Esophagus muscularis mucosa (tissue), 4 donors: Measurements from ENCODE around the gene CLASP1. TPM values are rescaled to one million over a fixed set of nuclear protein-coding genes. Genes with fewer than 3 reads are reported as not detected.
"Not testable (repeated sequence)": the region's sequence is repeated elsewhere in the genome, so short reads cannot be mapped to it uniquely, and the experiment has no call there.

Experiments used
- DNase-seq: peaks from one replicate; pipeline ENCODE4 v3.0.0-alpha.2; 2017; ENCODE audit errors: extremely low spot score
- H3K27ac ChIP-seq, 4 donors: fragments of 200-600 bp; sonication (generic); replicated peaks in 1 of 4; 1 replicate in 3 of 4; 2 replicates in 1 of 4; pipeline ENCODE4 v1.5.1; 2016 to 2019; ENCODE audit warnings: mild to moderate bottlenecking in 1 of 4
- H3K27me3 ChIP-seq, 4 donors: fragments of 200-600 bp; sonication (generic); one replicate each; pipeline versions ENCODE4 v1.5.1 to v1.6.0; 2016 to 2019
- H3K36me3 ChIP-seq, 4 donors: fragments of 200-600 bp; sonication (generic); one replicate each; pipeline ENCODE4 v1.5.1; 2016 to 2019
- H3K4me1 ChIP-seq, 4 donors: fragments of 200-600 bp; sonication (generic); one replicate each; pipeline ENCODE4 v1.5.1; 2016 to 2019
- H3K4me3 ChIP-seq, 4 donors: fragments of 200-600 bp; sonication (generic); 1 replicate in 2 of 4; 2 replicates in 2 of 4; pipeline ENCODE4 v1.5.1; 2016 to 2019; ENCODE audit warnings: mild to moderate bottlenecking in 4 of 4, moderate library complexity in 1 of 4
- H3K9me3 ChIP-seq, 4 donors: fragments of 200-600 bp; sonication (generic); 1 replicate in 3 of 4; 2 replicates in 1 of 4; pipeline ENCODE4 v1.5.1; 2016 to 2019
- EP300 ChIP-seq: sonication (generic); formaldehyde crosslinking; IDR thresholded peaks from one replicate; pipeline ENCODE4 v1.6.1; 2017; ENCODE audit warnings: antibody characterized with exemption
- POLR2A ChIP-seq: fragments of 450-650 bp; IDR thresholded peaks from one replicate; pipeline ENCODE4 v1.6.1; 2017; ENCODE audit warnings: antibody characterized with exemption, moderate library complexity, mild to moderate bottlenecking, low read depth
- POLR2AphosphoS5 ChIP-seq, 2 donors: sonication (generic); formaldehyde crosslinking; IDR thresholded peaks; one replicate each; pipeline ENCODE4 v1.6.1; 2017; ENCODE audit warnings: antibody characterized with exemption in 2 of 2
- WGBS: methylation state at CpG from one replicate; pipeline ENCODE4 v1.1.5; 2018; 5-methylcytosine and 5-hydroxymethylcytosine counted together
- intact Hi-C: fragments of 100-400 bp; cut with DNase I; formaldehyde crosslinking; loops from one replicate; pipeline ENCODE4 v1.15.1; 2023
- total RNA-seq, 4 donors: library from RNA; depleted of rRNA; stranded (reverse); fragments of >200 nt; gene quantifications; one replicate each; pipeline versions ENCODE4 v1.1.0 to v1.2.1, GENCODE V29; 2016
- TF ChIP-seq, protein P1 (sequence below), 3 experiments: fragments of 200-600 bp in 2 of 3; fragments of 450-650 bp in 1 of 3; sonication (generic) in 2 of 3; IDR thresholded peaks; one replicate each; pipeline ENCODE4 v1.5.1; 2017 to 2019; ENCODE audit warnings: antibody characterized with exemption in 3 of 3, mild to moderate bottlenecking in 2 of 3, moderate library complexity in 1 of 3

Gene CLASP1
- total RNA-seq, 4 donors from 2014 or later, result 62.6 to 78.6 (median 70.5) TPM

DNA sequence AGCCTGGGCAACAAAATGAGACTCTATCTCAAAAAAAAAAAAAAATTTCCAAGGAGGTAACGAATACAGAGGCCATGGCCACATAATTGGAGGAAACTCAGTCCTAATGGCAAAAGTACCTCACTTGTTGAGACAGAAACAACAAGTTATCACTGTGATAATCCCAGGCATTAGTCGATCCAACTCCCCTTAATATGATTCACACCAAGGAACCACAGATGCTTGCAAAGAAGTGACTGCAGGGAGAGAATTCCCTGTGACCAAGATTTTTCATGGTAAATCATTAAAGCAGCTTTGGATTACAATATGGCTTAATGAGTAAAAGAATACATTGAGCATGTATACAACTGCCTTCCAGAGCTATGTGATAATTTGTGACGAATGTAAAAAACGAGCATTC lies 199.0 kb downstream of the CLASP1 start:
- WGBS, result 76% methylated on average over 4 of the region's 4 CpGs
- no peak for TF ChIP-seq POLR2A
- TF ChIP-seq, protein P1, sequence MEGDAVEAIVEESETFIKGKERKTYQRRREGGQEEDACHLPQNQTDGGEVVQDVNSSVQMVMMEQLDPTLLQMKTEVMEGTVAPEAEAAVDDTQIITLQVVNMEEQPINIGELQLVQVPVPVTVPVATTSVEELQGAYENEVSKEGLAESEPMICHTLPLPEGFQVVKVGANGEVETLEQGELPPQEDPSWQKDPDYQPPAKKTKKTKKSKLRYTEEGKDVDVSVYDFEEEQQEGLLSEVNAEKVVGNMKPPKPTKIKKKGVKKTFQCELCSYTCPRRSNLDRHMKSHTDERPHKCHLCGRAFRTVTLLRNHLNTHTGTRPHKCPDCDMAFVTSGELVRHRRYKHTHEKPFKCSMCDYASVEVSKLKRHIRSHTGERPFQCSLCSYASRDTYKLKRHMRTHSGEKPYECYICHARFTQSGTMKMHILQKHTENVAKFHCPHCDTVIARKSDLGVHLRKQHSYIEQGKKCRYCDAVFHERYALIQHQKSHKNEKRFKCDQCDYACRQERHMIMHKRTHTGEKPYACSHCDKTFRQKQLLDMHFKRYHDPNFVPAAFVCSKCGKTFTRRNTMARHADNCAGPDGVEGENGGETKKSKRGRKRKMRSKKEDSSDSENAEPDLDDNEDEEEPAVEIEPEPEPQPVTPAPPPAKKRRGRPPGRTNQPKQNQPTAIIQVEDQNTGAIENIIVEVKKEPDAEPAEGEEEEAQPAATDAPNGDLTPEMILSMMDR (IDR thresholded peaks at IDR 0.05), result no peak
- no peak for TF ChIP-seq POLR2AphosphoS5 (IDR thresholded peaks at IDR 0.05)
- TF ChIP-seq EP300, result no peak
- intact Hi-C loops, result no loop called here
- H3K27ac ChIP-seq, result no peak overlapping the region
- H3K27me3 ChIP-seq, result no peaks in the 10 kb centered on the region
- H3K9me3 ChIP-seq, result no peaks in the 10 kb centered on the region
- peaks cover 0 to 24% (median 14%) of the 10 kb centered on the region in 4 donors for H3K4me1 ChIP-seq
- H3K36me3 ChIP-seq, result peaks cover 31 to 94% (median 58%) of the 10 kb centered on the region in 4 donors
- no peak for DNase-seq
- H3K4me3 ChIP-seq, result no peak overlapping the region

DNA sequence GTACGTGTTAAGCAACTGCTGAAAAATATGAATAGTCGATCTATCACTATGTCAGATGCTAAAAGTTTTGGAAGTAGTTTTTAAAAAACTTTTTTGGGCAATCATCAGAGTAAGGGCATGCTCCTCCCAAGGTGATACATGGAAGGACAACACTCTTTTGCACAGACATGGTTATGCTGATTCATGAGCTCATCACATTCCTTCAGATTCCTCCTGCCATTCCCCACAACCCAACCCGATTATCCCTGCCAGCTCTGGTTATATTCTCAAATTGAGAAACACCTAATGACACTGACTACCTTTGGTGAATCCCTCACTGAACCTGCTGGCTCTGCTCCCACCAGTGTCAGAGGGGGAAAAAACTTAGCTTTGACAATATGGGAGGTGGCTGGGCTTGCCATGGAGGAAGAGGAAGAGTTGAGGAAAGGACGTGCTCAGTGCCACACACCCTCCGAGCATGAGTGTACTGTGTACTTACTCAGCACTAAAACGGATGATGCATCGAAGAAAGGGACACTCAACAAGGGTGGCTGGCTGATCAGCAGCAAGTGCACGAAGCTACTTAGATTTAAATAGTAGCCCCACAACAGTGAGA lies 202.5 kb downstream of the CLASP1 start:
- intact Hi-C loops, result no loop called here
- Histone ChIP-seq H3K9me3 (no peaks in the 10 kb centered on the region), H3K36me3 (peaks cover 50 to 96% (median 73%) of the 10 kb centered on the region in 4 donors), H3K27me3 (no peaks in the 10 kb centered on the region), H3K27ac (no peak overlapping the region), H3K4me1 (peaks cover 0 to 12% (median 10%) of the 10 kb centered on the region in 4 donors), H3K4me3 (no peak overlapping the region)
- TF ChIP-seq POLR2A (no peak), POLR2AphosphoS5 (IDR thresholded peaks at IDR 0.05) (no peak)
- TF ChIP-seq, protein P1 (IDR thresholded peaks at IDR 0.05), result no peak
- no peak for DNase-seq
- WGBS, result 90% methylated on average over 8 of the region's 8 CpGs

DNA sequence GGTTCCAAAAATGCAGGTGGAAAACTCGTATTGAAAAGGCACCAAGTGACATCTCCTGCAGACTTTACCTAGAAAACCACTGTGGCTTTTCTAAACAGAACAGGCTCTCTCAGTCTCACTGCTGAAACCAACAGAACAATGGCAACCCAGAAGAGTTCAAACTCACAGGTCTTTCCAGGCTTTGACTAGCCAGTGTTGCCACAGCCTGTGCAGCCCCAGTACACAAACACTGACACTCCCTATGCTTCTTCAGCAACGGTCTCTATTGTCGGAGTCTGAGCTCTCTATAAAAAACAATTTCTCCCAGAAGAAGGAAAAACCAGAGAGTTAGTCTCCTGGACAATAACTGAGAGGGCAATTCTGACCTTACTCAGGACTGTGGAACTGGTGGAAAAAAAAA lies 206.4 kb downstream of the CLASP1 start:
- WGBS, result 87% methylated on average over 3 of the region's 3 CpGs
- no peak for DNase-seq
- Histone ChIP-seq H3K4me3 (no peak overlapping the region), H3K27ac (no peak overlapping the region), H3K4me1 (no peaks in the 10 kb centered on the region), H3K9me3 (no peaks in the 10 kb centered on the region), H3K36me3 (peaks cover 47 to 79% (median 58%) of the 10 kb centered on the region in 4 donors), H3K27me3 (no peaks in the 10 kb centered on the region)
- intact Hi-C loops, result no loop called here
- TF ChIP-seq POLR2AphosphoS5 (IDR thresholded peaks at IDR 0.05), result no peak
- no peak for TF ChIP-seq EP300
- TF ChIP-seq, protein P1 (IDR thresholded peaks at IDR 0.05), result no peak
- no peak for TF ChIP-seq POLR2A

DNA sequence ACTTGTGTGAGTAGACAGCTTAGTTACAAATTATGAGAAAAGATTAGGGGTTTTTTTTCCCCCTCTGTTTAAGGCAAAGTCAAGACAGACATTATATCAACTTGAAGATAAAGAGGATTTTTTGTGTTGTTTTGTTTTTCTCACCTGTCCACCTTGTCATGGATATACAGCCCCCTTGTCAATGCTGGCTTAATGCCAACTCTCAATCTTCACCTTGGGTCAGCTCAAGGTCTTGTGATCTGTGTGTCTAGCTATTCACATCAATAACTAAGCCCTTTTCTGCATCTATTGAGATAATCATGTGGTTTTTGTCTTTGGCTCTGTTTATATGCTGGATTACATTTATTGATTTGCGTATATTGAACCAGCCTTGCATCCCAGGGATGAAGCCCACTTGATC lies 211.0 kb downstream of the CLASP1 start:
- H3K36me3 ChIP-seq, result peaks cover 9 to 42% (median 19%) of the 10 kb centered on the region in 4 donors
- 93% methylated on average over 1 of the region's 1 CpG for WGBS
- H3K27ac ChIP-seq, H3K27me3 ChIP-seq, intact Hi-C loops, H3K4me1 ChIP-seq, H3K4me3 ChIP-seq, H3K9me3 ChIP-seq, DNase-seq: not testable (repeated sequence)
- TF ChIP-seq POLR2AphosphoS5 (IDR thresholded peaks at IDR 0.05), result peak in 1 of 2 donors; percentile 26

DNA sequence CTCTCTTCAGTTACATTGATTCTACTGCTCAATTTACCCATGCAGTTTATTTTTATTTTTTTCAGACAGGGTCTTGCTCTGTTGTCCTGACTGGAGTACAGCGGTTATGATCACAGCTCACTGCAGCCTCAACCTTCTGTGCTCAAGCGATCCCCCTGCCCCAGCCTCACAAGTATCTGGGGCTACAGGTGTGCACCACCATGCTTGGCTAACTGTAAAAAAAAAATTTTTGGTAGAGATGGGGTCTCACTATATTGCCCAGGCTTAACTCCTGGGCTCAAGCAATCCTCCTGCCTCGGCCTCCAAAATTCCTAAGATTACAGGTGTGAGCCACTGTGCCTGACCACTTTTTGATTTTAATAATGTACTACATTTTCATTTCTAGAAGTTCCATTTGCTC lies 212.3 kb downstream of the CLASP1 start:
- no peaks in the 10 kb centered on the region for H3K4me1 ChIP-seq
- DNase-seq, result no peak
- no peaks in the 10 kb centered on the region for H3K27me3 ChIP-seq
- intact Hi-C loops, result no loop called here
- TF ChIP-seq POLR2A, result no peak
- TF ChIP-seq POLR2AphosphoS5 (IDR thresholded peaks at IDR 0.05), result no peak
- TF ChIP-seq EP300, result no peak
- TF ChIP-seq, protein P1 (IDR thresholded peaks at IDR 0.05), result no peak
- 98% methylated on average over 3 of the region's 3 CpGs for WGBS
- peaks cover 4 to 28% (median 14%) of the 10 kb centered on the region in 4 donors for H3K36me3 ChIP-seq
- no peak overlapping the region for H3K27ac ChIP-seq
- H3K4me3 ChIP-seq, result no peak overlapping the region
- H3K9me3 ChIP-seq, result no peaks in the 10 kb centered on the region
